Smooth muscle cell (in vitro differentiated cells): ENCODE results near the gene TBC1D14. TPM values are rescaled to one million over a fixed set of nuclear protein-coding genes. Genes with fewer than 3 reads are reported as not detected.
A peak's percentile ranks its signal among the peaks of the same experiment; 100 is the strongest.

Source experiments
- DNase-seq: peaks from one replicate; lab custom pipeline; 2025; ENCODE audit not compliant: unreplicated experiment; lab: John Stamatoyannopoulos, UW
- H2AFZ ChIP-seq: fragments of 200-600 bp; sonication (generic); 2 replicates; pipeline ENCODE4 v1.6.0; 2016; ENCODE audit warnings: antibody characterized with exemption, low read depth, mild to moderate bottlenecking
- H3F3A ChIP-seq: fragments of 200-600 bp; sonication (generic); 2 replicates; pipeline ENCODE4 v1.6.0; 2017; ENCODE audit warnings: antibody characterized with exemption, low read depth
- H3K27ac ChIP-seq: fragments of 200-600 bp; sonication (generic); 2 replicates; pipeline ENCODE4 v1.5.1; 2016; ENCODE audit warnings: low read depth, mild to moderate bottlenecking
- H3K27me3 ChIP-seq: fragments of 200-600 bp; sonication (generic); 2 replicates; pipeline ENCODE4 v1.6.1; 2016; ENCODE audit warnings: low read depth, mild to moderate bottlenecking
- H3K36me3 ChIP-seq: fragments of 200-600 bp; sonication (generic); 2 replicates; pipeline ENCODE4 v1.5.1; 2016; ENCODE audit warnings: low read depth
- H3K4me1 ChIP-seq: fragments of 200-600 bp; sonication (generic); 2 replicates; pipeline ENCODE4 v1.5.1; 2016; ENCODE audit warnings: low read depth
- H3K4me2 ChIP-seq: fragments of 200-600 bp; sonication (generic); 2 replicates; pipeline ENCODE4 v1.6.0; 2016; ENCODE audit warnings: mild to moderate bottlenecking
- H3K4me3 ChIP-seq: fragments of 200-600 bp; sonication (generic); 2 replicates; pipeline ENCODE4 v1.5.1; 2016; ENCODE audit warnings: mild to moderate bottlenecking
- H3K79me2 ChIP-seq: fragments of 200-600 bp; sonication (generic); 2 replicates; pipeline ENCODE4 v1.6.0; 2016; ENCODE audit warnings: low read depth, mild to moderate bottlenecking
- H3K9ac ChIP-seq: fragments of 200-600 bp; sonication (generic); 2 replicates; pipeline ENCODE4 v1.6.0; 2016; ENCODE audit warnings: low read depth
- H3K9me3 ChIP-seq: fragments of 200-600 bp; sonication (generic); replicated peaks from 2 replicates; pipeline ENCODE4 v1.5.1; 2016; ENCODE audit warnings: low read depth
- H4K20me1 ChIP-seq: fragments of 200-600 bp; sonication (generic); 2 replicates; pipeline ENCODE4 v1.6.0; 2016; ENCODE audit warnings: low read depth
- WGBS: methylation state at CpG from one replicate; pipeline ENCODE4 v1.1.7; 2016; ENCODE audit warnings: low lambda C conversion rate; 5-methylcytosine and 5-hydroxymethylcytosine counted together
- polyA plus RNA-seq: library from polyadenylated mRNA; unstranded; fragments of >200 nt; fragmentation: Nextera tagmentation; extraction: Ambion mirVana; gene quantifications from 2 replicates; pipeline ENCODE4 v1.2.1, GENCODE V29; 2016
- total RNA-seq: library from RNA; depleted of rRNA; stranded (reverse); fragments of >200 nt; gene quantifications from 2 replicates; pipeline ENCODE4 v1.2.3, GENCODE V29; 2014
- TF ChIP-seq, protein P1 (sequence below): fragments of 200-600 bp; sonication (generic); IDR thresholded peaks from 2 replicates; pipeline ENCODE4 v1.5.1; 2017; ENCODE audit warnings: borderline replicate concordance, mild to moderate bottlenecking, antibody characterized with exemption; ENCODE audit not compliant: insufficient read depth, poor library complexity, severe bottlenecking

TBC1D14 gene
- total and polyA plus RNA-seq, 2 experiments from 2014 or later = 13.0 to 24.4 TPM

DNA sequence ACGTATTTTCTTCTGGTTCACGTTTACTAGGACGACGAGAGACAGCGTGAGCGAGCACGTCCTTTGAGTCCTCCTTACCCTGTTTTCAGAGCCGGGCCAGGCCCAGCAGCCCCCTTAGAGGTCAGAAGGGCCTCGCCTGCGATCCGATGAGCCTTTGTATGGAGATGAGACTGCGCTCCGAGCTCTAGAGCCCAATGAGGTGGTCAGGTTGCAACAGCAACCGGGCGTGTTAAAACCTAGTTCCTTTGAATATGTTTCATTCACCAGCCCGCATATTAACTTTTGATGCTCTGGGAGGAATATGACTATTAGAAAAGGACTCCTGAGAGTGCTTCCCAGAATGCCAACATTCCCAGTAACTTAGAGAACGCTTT, 77.9 kb downstream of the TBC1D14 start:
- peaks cover 41% of the 10 kb centered on the region for H4K20me1 ChIP-seq
- peak overlapping the region; percentile 80 for H3K9ac ChIP-seq
- H3F3A ChIP-seq = peaks cover 23% of the 10 kb centered on the region
- H3K9me3 ChIP-seq = no peaks in the 10 kb centered on the region
- TF ChIP-seq, protein P1, sequence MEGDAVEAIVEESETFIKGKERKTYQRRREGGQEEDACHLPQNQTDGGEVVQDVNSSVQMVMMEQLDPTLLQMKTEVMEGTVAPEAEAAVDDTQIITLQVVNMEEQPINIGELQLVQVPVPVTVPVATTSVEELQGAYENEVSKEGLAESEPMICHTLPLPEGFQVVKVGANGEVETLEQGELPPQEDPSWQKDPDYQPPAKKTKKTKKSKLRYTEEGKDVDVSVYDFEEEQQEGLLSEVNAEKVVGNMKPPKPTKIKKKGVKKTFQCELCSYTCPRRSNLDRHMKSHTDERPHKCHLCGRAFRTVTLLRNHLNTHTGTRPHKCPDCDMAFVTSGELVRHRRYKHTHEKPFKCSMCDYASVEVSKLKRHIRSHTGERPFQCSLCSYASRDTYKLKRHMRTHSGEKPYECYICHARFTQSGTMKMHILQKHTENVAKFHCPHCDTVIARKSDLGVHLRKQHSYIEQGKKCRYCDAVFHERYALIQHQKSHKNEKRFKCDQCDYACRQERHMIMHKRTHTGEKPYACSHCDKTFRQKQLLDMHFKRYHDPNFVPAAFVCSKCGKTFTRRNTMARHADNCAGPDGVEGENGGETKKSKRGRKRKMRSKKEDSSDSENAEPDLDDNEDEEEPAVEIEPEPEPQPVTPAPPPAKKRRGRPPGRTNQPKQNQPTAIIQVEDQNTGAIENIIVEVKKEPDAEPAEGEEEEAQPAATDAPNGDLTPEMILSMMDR = no peak
- 2% methylated on average over 17 of the region's 17 CpGs for WGBS
- H2AFZ ChIP-seq = peak overlapping the region; percentile 81
- peak overlapping the region; percentile 93 for H3K27ac ChIP-seq
- peak overlapping the region; percentile 95 for H3K4me2 ChIP-seq
- no peak for DNase-seq
- peak overlapping the region; percentile 91 for H3K4me3 ChIP-seq
- peaks cover 20% of the 10 kb centered on the region for H3K4me1 ChIP-seq
- peaks cover 52% of the 10 kb centered on the region for H3K79me2 ChIP-seq
- H3K27me3 ChIP-seq = no peaks in the 10 kb centered on the region
- H3K36me3 ChIP-seq = no peaks in the 10 kb centered on the region

DNA sequence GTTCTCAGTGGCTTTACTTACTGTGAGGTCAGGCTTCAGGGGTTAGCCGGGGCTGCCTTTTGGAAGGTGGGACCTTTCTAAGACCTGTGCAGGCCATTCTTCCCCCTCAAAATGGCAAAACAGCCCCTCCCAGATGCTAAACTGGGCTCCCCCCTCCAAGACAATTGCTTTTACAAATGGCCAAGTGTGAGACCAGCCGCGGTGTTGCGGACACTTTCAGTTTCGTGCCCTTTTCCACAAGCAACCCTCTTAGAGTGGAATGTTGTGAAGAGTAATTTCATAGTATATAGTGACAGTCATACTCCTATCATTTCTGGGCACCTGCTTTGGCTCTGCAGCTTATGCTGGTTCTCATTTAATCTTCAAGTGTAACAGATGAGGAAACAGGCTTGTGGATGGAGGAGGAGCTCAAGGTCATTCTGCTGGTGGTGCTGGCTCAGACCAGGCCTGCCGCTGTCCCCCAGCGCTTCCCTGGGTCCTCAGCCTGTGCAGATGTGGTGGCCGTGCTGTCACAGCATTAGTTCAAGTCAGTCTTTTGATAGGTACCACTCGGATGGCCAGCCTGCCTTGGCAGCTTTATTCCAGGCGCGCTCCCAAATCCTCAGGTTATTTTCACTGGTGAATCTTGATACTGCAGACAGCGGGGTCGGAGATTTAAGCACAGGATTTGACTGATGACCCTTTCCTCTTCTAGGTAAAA, 78.5 kb downstream of the TBC1D14 start:
- Histone ChIP-seq H3K9me3 (no peaks in the 10 kb centered on the region), H2AFZ (no peak overlapping the region), H3K4me2 (peak overlapping the region; percentile 95), H4K20me1 (peaks cover 47% of the 10 kb centered on the region), H3K36me3 (no peaks in the 10 kb centered on the region), H3K27ac (peak overlapping the region; percentile 93), H3F3A (peaks cover 23% of the 10 kb centered on the region), H3K79me2 (peaks cover 52% of the 10 kb centered on the region), H3K27me3 (no peaks in the 10 kb centered on the region), H3K4me1 (peaks cover 20% of the 10 kb centered on the region), H3K9ac (peak overlapping the region; percentile 80), H3K4me3 (peak overlapping the region; percentile 91)
- TF ChIP-seq, protein P1 = no peak
- 83% methylated on average over 13 of the region's 13 CpGs for WGBS
- no peak for DNase-seq

DNA sequence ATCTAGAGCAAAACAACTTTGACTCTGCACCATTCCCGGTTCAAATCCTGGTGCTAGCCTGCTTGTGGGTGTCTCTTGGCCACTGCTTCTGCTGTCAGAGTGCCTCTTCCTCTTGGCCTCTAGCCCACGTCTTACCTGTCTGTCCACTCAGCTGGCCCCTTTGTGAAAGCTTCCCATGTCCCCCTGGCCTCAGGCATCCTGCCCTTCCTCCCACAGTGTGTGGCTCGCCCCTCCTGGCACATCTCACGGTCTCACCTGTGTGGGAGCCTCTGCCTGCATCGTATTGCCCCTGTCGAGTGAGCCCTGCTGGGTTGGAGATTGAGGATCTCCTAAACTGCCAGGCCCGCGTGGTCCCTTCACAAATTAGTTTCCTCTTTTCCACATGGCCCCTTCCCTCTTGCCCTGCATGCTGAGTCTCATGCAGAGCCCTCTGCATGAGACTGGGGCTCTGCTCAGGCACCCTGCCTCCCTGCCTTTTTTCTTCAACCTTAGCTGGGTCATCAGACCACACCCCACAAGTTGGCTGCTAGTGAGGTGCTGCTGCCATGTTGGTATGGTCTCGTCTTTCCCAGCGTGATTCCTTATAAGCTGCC, 79.8 kb downstream of the TBC1D14 start:
- H3K36me3 ChIP-seq = no peaks in the 10 kb centered on the region
- H4K20me1 ChIP-seq = peaks cover 57% of the 10 kb centered on the region
- peaks cover 51% of the 10 kb centered on the region for H3K79me2 ChIP-seq
- no peak overlapping the region for H3K4me3 ChIP-seq
- H3F3A ChIP-seq = peaks cover 23% of the 10 kb centered on the region
- peaks cover 20% of the 10 kb centered on the region for H3K4me1 ChIP-seq
- H3K27me3 ChIP-seq = no peaks in the 10 kb centered on the region
- TF ChIP-seq, protein P1 = no peak
- H2AFZ ChIP-seq = no peak overlapping the region
- no peak for DNase-seq
- no peak overlapping the region for H3K4me2 ChIP-seq
- 96% methylated on average over 10 of the region's 10 CpGs for WGBS
- no peaks in the 10 kb centered on the region for H3K9me3 ChIP-seq
- no peak overlapping the region for H3K9ac ChIP-seq
- no peak overlapping the region for H3K27ac ChIP-seq

DNA sequence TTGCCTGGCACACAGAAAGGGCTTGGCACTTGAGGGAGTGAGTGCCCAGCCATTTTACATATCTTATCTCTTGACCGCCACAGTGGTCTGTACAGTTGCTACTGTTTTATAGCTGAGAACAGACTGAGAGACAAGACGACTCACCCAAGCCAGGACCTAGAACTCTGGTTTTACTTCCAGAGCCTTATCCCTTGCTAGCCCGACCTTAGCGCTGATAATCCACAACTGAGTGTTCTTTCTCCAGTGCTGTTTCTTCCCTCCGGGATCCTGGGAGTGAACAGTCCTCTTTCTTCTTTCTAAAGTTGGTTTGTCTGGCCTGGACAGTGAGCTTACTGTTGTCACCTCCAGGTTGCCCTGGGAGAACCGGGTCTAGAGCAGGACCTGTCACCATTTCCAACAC, 81.0 kb downstream of the TBC1D14 start:
- Histone ChIP-seq H3K79me2 (peaks cover 39% of the 10 kb centered on the region), H4K20me1 (peaks cover 58% of the 10 kb centered on the region), H3K9ac (peak overlapping the region; percentile 18), H3K27ac (peak overlapping the region; percentile 65), H3K36me3 (no peaks in the 10 kb centered on the region), H3K9me3 (no peaks in the 10 kb centered on the region), H3K4me2 (no peak overlapping the region), H3K4me3 (no peak overlapping the region), H3F3A (peaks cover 17% of the 10 kb centered on the region), H3K27me3 (no peaks in the 10 kb centered on the region), H3K4me1 (peaks cover 19% of the 10 kb centered on the region), H2AFZ (no peak overlapping the region)
- no peak for DNase-seq
- WGBS = 52% methylated on average over 6 of the region's 6 CpGs
- TF ChIP-seq, protein P1 = no peak
